IPS-NIHi7 (cell line): ENCODE results near the gene TLE5.
"Not testable (repeated sequence)": the region's sequence is repeated elsewhere in the genome, so short reads cannot be mapped to it uniquely, and the experiment has no call there.

Experiments
- DNase-seq: peaks from one replicate; pipeline ENCODE4 v3.0.0; 2012; ENCODE audit warnings: mixed read lengths; ENCODE audit errors: extremely low spot score

TLE5 gene

GRCh38 chr19:3061182-3062161 is 823 bp downstream of the TLE5 start:
- DNase-seq, result no peak

DNA sequence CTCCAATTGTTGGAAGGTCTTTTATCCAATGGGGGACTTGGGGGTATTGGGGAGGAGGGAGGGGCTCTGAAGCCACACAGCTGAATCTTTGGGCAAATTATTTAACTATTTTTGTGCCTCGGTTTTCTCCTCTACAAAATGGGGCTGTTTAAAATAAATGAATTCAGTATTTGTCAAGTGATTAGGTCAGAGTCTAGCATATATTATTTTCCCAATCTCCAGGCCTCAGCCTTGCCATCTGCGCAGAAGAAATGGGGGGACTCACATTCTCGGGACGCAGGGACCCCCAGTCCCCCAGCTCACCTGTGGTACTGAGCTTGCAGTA is 1.5 kb downstream of the TLE5 start:
- DNase-seq, result no peak

DNA sequence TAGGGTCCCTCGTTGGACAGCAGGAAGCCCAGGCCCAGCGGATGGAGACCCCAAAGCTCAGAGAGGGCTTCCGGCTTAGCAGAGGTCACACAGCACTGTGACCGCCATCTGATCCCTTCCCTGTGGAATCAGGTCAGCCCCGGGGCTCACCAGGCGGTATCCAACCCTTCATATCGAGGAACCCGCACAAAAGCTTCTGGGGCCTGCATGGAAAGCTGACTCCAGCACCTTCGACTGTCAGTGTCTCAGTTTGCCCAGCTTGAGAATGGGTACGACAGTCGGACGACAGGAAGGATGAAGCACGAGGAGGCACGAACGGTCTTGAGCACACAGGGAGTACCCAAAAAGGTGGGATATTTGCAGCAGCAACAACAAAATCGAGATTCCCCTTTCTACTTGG is 2.6 kb downstream of the TLE5 start:
- no peak for DNase-seq

GRCh38 chr19:3058821-3059314 is 3.4 kb downstream of the TLE5 start:
- no peak for DNase-seq

GRCh38 chr19:3058009-3058820 is 4.1 kb downstream of the TLE5 start:
- DNase-seq, result no peak

DNA sequence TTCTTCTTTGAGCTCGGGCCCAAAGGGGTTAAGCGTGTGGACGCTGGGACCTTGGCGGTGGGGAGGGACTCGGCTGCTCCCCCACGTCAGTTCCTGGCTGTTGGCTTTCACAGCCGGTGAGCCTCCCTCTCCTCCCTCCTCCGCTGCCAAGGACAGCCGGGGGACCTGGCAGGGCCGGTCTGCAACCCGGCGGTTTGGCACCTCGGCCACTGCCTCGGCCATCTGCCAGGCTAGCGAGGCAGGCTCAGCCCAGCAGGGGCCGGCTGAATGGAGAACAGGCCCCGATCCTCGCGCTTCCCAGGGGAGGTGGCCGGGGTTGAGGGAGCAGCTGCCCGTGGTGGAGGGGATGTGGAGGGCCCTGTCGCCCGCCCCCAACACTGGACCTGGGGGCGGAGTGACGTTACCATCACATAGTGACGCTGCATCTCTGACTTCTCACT is 5.0 kb downstream of the TLE5 start:
- DNase-seq, result peak; percentile 48

DNA sequence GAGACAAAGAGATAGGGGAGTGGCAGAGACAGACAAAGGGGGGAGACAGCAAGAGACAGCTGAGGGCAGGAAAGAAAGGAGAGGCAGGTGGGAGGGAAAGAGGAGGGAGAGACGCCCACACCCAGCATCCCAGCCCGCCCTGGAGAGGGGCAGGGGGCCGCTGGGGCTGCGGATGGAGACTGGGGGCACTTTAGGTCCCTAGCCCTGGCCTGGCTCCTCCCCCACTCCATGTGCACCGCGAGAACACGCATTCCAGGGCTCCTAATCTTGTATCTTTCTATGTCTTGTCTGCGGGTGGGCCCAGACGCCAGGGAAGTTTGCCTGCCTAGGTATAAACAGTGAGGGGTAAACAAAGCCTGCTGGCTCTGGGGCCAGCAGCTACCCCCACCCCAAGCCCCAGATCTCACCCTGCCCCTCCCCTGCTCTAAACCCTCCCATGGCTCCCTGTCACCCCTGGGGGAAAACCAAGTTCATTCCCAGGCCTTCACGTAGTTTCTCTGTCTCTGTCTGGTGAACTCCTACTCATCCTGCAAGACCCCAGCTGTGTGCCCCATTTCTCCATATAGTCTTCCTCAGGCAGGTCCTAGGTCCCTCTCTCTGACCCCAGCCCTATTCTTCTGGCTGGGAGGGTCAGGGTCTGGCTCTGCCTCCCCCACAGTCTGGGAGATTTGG is 5.7 kb downstream of the TLE5 start:
- DNase-seq, result peak; percentile 26

DNA sequence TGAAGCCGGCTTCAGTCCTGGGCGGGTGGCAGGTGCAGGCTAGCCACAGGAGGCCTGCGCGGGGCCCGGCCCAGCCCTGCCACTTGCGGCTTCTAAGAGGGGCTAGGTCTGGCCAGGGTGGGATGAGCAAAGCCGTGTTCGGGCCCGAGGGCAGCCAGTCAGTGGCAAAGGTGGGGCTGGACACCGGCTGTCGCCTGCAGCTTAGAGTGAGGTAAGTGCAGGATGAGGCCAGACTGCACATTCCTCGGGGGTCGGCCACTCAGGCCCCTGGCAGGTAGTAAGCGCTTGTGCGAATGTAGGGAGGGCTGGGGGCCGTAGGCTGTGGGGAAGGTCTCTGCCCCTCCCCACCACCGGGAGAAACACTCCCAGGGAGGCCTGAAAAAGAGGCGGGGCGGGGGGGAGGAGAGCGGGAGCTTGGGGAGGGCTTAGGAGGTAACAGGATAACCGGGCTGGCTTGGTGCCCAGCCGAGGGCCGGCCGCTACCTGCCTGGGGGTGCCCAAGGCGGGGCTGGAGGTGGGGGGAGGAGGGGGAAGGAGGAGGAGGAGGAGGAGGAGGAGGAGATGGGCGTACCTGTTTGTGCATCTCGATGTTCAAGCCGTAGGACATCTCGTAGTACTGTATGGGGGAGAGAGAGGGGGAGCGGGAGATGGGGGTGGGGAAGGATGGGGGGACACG is 6.4 kb downstream of the TLE5 start:
- DNase-seq, result peak; percentile 30

GRCh38 chr19:3054972-3055740 is 7.1 kb downstream of the TLE5 start:
- no peak for DNase-seq

DNA sequence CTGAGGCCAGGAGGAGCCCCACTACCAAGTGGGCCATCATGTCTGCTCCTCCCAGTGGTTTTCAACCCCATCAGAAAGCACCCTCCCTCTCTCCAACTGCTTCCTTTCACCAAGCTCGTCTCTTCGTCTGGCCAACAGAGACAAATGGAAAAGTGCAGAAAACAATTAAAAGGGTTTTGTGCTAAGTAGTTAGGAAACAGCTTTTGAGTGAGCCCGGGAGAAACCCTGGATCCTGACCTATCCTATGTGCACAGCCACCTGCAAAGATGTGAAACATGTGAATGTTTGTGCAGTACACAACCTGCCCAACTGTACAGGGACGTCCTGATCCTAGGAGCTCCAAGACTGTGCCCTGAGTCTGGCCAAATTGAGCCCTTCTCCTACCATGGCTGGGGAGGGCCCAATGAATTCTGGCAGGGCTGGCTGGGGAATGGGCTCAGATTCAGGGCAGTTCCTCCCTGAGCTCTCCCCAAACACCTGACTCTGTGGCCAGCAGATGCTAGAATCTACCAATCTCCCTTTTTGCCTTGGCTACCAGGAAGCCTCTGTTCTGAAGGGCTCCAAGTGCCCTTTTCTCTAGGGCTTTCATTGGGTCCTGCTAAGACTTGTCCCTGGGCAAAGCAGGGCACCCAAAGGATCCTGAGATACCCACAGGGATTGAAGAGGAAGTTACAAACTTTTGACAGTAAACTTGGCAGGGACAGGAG is 7.9 kb downstream of the TLE5 start:
- no peak for DNase-seq

DNA sequence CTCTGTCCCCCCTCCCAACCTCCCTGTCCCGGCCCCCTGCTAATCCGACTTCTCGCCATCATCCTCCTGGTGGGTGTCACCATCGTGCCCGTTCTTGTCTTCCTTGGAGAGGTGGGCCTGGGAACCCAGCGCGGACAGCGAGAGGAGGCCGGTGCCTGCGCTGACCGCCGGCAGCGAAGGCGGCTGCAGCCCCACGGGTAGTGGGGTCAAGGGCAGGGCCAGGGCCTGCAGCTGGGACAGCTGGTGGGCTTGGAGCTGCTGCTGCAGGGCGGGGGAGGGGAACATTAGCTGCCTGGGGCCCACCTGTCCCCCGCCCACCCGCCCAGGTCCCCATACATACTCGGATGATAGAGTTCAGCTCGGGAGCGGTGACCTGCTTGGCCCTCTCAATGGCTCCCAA is 8.5 kb downstream of the TLE5 start:
- no peak for DNase-seq

DNA sequence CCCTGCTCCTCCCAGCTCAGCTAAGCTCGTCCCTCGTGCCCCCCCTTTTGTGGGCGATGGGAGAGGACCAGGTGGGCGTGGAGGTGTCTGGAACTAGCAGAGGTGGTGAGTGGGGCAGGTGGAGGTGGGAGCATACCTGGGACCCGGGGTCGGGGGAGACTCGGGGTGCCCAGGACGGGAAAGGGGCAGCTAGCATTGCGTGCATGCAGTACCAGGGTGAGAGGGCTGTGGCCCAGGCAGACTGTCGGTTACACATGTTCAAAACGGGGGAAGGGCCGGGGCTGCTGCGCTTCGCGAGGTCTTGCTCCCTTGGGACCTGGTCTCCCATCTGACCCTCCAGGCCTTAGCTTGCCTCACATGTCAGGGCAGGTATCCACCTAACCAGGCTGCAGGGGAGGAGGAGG is 9.1 kb downstream of the TLE5 start:
- no peak for DNase-seq

GRCh38 chr19:3050016-3050415 is 12.3 kb downstream of the TLE5 start:
- DNase-seq, result not testable (repeated sequence)

DNA sequence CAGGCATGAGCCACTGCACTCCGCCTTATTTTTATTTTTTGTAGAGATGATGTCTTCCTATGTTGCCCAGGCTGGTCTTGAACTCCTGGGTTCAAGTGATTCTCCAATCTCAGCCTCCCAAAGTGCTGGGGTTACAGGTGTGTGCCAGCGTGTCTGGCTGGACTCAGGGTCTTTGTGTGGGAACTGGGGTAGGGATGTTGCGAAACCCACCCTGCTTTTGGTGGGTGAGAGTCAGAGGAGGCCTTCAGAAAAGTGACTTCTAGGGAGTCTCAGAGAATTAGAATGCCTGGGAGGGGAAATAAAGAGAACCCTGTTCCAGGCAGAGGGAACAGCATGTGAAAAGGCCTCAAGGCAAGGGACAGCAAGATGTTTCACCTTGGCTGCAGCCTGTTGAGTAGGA is 13.2 kb downstream of the TLE5 start:
- DNase-seq, result no peak

- no peak for DNase-seq
Measured at GRCh38 chr19:3048190-3048533, 14.1 kb downstream of the TLE5 start.

GRCh38 chr19:3047496-3048189 is 14.7 kb downstream of the TLE5 start:
- DNase-seq, result peak; percentile 65

- peak; percentile 69 for DNase-seq
Measured at GRCh38 chr19:3046698-3047495, 15.4 kb downstream of the TLE5 start.

- DNase-seq, result peak; percentile 36
Measured at GRCh38 chr19:3045885-3046697, 16.2 kb downstream of the TLE5 start.
